GM18502 (cell line): Measurements from ENCODE around the gene TOLLIP.
"Not testable (repeated sequence)": the region's sequence is repeated elsewhere in the genome, so short reads cannot be mapped to it uniquely, and the experiment has no call there.

Experiments used
- ATAC-seq: cut with Tn5 transposase; IDR thresholded peaks from one replicate; pipeline ENCODE4 v1.9.1; 2021; ENCODE audit warnings: mild to moderate bottlenecking; ENCODE audit not compliant: unreplicated experiment, poor library complexity

Gene TOLLIP

DNA sequence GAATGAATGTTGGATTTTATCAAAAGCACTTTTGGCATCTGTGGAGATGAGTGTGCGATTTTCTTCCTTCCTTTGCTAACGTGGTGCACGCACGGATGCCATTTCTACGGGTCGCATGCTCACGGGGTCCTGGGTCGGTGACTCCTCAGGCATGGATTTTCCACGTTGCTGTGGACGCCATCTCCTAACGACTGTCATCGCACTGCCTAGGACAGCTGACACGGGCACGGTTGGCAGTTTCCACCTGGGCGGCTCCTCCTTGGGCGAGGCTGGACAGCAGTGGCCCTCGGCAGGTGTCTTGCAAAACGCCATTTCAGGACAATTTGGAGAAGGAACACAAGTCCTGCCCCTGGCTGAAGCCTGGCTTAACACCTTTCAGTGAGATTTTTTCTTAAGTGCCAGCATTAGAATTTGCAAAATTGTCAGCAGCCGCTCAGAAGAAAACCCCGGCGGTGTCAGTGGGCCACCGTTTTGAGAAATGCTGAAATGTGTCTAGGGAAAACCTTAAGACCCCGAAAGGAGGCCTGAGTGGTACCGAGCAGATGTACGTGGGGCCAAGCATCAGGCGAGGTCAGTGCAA lies 34.7 kb upstream of the TOLLIP start:
- ATAC-seq = no peak

DNA sequence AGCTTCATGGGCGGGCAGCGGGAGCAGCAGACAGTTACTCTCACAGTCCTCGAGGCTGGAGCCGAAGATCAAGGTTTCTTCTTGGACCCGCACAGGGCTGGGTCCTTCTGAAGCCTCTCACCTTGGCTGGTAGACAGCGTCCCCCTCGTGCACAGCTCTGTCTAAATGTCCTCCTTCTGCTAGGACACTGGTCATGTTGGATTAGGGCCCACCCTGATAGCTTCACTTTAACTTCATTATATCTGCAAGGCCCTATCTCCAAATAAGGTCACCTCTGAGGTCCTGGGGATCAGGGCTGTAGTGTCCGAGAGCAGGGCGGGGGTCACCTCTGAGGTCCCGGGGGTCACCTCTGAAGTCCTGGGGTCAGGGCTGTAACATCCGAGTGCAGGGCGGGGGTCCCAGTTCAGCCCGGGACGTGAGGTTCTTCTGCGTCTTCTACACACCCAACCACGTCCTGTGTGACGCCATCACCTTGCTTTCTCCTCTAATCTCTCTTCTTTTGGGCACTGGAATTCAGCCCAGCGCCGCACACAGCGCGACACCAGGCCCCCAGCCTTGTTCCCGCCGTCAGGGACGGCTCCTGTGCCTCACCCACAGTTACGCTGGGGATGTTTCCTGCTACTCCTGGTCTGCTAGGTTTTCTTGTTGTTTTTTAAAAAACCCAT lies 34.1 kb upstream of the TOLLIP start:
- ATAC-seq = no peak

DNA sequence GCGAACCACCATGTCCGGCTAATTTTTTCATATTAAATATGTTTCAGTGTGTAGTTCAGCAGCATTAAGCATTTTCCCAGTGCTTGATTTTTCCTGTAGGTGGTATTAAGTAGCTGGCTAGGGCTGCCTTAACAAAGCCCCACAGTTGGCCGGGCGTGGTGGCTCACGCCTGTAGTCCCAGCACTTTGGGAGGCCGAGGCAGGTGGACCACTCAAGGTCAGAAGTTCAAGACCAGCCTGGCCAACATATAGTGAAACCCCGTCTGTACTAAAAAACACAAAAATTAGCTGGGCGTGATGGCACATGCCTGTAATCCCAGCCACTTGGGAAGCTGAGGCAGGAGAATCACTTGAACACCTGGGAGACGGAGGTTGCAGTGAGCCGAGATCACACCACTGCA lies 33.5 kb upstream of the TOLLIP start:
- no peak for ATAC-seq

DNA sequence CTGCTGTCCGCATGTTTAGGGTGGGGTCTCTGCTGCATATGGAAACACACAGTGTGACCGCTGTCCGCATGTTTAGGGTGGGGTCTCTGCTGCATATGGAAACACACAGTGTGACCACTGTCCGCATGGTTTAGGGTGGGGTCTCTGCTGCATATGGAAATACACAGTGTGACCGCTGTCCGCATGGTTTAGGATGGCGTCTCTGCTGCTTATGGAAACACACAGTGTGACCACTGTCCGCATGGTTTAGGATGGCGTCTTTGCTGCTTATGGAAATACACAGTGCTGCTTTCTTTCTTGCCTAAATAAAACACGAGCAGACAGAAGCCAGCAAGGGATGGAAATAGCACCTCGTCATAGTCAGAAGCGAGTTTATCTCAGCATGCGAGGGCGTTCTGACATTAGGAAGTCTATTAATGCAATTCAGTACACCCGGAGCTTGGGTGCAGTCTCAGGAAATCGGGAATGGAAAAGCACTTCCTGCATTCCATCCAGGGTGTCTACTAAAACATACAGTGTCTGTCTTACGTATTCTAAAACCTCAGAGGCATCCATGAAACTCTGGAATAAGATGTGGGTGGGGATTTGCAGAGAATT lies 32.6 kb upstream of the TOLLIP start:
- no peak for ATAC-seq

DNA sequence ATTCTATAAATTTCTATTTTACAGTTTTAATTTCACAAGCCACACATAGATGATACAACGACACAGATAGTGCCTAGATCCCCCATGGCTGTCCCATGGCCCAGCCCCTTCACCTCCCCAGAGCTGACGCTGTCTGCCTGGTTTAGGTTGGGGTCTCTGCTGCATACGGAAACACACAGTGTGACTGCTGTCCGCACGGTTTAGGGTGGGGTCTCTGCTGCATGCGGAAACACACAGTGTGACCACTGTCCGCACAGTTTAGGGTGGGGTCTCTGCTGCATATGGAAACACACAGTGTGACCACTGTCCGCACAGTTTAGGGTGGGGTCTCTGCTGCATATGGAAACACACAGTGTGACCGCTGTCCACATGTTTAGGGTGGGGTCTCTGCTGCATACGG lies 31.8 kb upstream of the TOLLIP start:
- ATAC-seq = not testable (repeated sequence)

DNA sequence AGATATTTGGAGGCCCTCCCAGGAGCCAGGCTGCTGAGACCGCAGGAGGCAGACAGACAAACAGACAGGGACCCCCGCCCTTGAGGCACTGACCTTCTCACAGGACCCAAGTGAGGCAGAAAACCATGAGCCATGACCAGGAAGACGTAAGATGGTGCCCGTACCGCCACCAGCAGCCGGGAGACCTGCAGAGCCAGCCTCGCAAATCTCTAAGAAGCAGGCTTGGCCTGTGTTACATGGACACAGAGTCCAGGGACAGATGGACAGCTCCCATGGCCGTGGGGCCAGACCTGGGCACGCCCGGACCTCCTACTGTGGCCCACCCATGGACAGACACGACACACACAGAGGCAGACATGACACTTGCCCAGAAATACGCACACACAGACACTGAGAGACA lies 30.7 kb upstream of the TOLLIP start:
- no peak for ATAC-seq

DNA sequence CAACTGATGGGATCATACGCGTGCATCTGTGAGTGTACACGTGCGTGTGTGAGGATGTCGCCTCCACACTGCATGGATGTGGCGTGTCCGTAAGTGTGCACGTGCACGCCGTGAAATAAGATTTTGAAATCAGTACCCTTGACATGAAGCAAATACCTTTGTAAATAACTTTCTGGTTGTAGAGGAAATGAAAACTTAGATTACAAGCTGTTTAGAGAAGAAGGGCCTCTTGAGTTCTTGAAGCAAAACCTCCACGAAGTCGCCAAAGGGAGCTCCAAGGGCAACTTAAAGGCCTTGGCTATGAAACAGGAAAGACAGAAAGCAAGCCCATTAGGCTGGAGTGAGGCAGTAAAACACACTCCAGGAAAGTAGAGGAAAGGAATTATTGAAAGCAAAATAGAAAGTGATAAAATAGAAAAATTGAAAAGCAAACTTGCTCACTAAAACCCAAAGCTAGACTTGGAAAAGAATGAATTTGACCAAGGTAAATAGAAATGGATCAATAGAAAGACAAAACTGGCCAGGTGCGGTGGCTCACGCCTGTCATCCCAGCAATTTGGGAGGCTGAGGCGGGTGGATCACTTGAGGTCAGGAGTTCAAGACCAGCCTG lies 29.7 kb upstream of the TOLLIP start:
- no peak for ATAC-seq

DNA sequence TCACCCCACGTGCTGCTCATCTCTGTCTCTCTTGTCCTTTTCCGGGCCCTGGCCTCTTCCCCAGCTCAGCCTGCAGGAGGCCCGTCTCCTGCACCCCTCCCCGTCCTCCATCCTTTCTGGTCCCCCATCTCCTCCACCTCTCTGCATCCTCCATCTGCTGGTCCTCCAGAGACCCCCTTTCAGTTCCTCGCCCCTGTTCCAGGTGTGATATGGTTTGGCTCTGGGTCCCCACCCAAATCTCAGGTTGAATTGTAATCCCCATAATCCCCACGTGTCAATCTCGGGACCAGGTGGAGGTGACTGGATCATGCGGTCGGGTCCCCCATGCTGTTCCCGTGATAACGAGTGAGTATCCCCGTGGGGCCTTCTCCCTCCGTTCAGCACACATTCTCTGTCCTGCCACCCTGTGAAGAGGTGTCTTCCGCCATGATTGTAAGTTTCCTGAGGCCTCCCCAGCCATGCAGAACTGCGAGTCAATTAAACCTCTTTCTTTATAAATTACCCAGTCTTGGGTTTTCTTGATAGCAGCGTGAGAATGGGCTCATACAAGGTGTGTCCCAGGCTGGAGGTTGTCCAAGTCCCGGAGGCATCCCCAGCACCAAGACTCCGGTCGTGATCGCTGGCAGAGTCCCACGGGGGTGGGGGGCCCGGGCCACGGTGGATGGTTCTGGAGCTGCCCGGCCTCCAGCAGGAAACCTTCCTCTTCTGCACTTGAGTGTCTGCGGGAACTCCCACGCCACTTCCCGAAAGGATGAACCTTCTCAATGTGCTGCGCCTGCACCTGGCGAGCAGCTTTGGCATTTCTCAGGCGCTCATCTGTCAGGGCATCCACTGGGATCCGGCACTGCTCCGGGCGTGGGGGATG lies 29.0 kb upstream of the TOLLIP start:
- no peak for ATAC-seq

DNA sequence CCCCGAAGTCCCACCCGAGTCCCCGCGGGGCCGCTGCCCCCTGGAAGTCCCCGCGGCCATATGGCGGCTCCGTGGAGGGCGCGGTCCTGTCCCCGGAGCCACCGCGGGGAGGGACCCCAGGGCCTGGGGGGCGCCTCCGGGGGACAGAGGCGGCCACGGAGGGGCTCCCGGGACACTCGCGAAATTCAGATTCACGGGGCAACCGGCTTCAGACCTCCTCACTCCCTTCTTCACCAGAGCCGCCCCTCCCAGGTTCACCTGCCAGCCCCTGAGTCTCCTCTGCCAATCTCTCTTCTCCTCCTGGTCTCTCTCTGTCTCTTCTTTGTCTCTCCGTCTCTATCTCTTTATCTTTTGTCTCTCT lies 28.2 kb upstream of the TOLLIP start:
- ATAC-seq = no peak

DNA sequence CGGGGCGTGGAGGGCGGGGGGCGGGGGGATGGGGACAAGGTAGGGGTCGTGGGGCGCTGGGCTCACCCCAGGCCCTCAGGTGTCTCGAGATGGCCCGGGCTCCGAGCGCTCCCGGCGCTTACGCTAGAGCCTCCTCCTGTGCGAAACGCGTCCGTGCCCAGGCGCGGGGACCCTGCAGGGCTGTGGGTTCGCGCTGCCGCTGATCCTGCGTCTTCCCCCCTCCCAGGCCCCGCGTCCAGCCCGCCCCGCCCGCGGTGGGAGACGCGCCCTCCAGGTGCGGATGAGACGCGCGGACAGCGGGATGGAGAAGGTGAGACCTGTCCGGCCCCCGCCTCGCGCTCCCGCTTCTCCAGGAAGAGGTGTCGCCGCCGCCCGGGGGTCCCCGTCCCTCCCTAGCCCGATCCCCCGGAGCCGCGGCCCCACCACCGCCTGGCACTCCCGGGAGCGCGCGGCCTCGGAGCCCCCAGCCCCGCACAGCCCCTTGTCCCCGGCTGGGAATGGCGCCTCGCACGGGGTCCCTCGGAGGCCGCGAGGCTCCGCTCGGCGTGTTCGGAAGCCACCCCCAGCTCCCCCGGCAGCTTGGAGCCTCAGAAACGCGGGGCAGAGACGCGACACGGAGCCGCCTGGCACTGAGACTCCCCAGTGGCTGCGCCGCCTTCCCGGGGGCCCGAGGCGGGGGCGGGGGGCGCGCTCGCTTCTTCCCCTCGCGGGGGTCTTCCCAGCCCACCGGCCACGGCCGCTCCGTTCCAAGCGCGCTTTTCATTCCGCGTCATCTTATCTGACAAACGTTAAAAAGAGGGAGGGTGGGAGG lies 27.6 kb upstream of the TOLLIP start:
- ATAC-seq = no peak

DNA sequence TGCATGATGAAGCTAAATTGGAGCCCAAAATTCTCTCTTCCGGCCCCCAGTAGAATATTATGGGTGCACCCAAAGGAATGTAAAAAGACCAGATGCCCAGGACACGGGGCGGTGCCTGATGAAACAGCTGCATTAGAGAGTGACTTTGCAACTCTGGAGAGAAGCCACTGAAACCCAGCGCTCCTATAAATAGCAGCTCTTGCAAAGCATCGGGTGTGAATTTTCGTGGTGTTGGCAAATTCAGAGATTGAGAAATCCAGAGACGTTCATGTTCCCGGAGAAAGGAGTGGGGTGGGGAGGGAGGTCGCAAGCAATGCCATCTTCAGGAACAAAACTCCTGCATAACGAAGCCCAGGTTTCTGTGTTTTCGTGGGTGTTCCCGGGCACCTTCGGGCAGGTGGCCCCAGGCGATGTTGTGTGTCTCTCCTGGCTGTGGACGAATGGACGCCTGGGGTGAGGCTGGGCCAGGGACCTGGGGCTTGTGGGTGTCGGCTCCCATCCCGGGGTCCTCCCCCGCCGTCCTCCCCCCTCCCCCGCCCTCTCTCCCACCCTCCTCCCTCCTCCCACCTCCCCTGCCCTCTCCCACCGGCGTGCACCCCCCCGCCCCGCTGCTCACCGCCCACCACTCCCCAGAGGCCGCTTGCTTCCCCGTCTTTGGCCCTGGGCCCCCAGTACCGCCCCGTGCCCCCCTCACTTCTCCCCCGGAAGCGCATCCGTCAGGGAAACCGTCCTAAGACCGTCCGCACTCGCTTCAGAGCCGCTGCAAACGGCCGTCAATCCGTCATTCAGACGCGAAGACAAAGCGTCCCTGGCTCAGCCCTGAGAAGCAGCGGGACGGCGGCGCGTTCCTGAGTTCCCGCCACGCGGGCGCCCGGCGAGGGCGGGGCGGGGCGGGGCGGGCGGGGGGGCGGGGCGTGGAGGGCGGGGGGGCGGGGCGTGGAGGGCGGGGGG lies 26.7 kb upstream of the TOLLIP start:
- ATAC-seq = no peak

DNA sequence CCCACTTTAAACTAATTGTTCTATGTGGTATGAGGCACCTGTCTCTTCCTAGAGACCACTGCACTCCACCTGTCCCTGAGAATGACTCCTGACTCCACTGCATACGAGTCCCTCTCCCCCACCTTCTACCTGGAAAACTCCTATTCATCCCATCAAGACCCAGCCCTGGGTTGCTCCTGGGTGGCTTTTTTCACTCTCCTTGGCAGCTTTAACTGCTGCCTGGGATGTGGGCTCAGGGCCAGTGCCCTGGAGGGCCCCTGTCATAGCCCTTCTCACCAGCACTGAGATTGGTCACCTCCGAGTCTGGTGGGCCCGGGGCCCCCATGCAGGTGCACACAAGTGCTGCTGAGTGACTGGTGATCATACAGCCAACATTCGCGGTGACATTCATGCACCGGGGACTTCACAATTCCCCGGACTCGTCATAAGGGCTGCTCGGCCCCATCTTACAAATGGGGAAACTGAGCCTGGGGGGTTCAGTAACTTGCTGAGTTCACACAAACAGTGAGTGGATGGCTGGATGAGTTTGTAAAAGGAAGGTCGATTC lies 25.9 kb upstream of the TOLLIP start:
- ATAC-seq = no peak

DNA sequence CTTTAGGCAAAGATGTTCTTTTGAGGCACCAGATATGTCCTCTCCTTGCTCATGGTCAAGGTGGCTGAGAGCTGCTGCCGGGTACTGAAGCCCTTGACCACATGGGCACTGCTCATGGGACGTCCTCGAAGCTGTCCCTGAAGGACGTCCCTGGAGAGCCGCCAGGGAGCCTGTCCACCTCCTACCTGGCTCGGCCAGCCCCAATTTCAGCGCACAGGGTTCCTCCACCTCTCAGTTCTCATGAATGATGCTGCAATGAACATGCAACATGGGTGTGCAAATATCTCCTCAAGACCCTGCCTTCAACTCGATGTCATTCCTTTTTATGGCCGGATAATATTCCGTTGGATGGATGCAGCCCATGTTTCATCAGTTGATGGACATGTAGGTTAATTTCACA lies 24.4 kb upstream of the TOLLIP start:
- no peak for ATAC-seq

DNA sequence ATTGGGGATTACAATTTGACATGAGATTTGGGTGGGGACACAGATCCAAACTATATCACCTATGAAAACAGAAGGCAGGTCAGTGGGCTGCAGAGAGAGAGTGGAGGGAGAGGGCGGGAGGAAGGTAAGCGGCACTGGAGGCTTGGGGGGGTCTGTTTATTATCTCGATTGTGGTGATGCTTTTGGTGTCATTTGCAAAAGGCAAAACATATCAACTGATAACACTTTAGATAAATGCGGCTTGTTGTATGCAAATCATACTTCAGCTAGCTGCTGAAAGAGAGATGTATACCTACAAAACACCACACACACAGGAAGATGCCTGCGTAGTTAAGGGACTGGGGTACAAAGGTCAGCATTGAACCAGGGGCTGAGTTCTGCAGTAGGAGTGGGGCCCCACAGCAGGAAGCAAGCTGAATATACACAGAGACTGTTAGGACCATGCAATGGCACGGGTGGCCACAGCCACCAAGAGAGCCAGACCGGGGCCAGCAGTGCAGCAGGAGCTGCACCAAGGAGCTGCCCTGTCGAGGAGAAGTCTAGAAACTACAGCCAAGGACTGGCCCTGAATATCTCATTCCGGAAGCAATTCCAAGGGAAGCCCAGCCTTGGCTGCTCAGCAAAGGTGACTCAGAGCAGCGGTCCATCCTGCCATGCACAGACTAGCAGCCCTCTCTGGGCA lies 23.8 kb upstream of the TOLLIP start:
- ATAC-seq = no peak

DNA sequence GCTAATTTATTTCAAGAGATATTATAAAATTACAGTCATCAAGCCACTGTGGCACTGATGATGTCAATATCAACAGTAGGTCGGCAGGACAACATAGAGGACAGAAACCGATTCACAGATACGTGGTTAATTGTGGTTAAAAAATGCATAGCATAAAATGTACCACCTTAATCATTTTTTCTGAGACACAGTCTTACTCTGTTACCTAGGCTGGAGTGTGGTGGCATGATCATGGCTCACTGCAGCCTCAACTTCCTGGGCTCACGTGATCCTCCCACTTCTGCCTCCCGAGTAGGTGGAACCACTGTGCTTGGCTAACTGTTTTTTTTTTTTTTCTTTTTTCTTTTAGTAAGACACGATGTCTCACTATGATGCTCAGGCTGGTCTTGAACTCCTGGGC lies 21.0 kb upstream of the TOLLIP start:
- no peak for ATAC-seq

DNA sequence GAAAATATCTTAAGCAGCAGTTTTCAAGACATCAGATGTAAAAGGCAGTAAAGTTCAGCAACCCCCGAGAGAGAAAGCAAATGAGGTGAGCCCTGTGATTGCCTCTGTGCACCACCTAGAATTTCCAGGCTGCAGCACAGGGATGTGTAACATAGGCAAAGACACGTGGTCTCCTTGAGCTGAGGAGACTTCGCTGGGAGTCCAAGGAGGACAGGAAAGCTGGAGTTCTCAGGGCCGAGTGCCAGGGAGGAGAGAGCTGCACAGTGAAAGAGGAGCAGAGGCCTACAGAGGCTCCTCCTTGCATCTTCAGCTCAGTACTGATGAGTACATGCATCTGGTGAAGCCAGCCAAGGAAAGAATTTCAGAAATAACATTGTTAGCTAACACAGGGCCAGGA lies 17.6 kb upstream of the TOLLIP start:
- ATAC-seq = no peak

DNA sequence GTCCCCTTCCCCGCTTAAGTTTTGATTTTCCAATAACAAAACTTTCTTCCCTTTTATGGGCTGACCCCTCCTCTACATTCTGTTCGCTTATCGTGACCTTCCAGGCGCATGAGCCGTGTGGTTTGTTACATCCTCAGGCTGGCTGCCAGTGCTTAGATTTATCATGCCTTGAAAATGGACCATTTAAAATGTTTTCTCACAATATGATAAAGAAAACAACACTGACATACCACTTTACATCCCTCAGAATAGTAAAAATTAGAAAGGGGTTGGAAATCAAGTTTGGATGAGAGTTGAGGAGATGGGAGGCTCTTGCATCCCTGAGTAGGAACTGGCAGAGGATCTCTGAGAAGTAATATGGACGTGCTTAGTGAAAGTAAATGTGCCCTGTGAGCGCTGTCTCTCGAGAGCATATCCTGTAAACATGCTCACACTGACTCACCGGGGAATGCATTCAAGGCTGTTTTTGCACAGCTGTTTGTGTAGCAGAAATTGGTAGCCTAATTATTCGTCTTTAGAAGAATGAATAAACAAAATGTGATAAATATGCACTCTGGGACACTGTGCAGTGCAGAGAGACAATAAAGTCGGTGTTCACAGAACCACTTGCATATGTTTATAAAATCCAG lies 17.1 kb upstream of the TOLLIP start:
- ATAC-seq = no peak

DNA sequence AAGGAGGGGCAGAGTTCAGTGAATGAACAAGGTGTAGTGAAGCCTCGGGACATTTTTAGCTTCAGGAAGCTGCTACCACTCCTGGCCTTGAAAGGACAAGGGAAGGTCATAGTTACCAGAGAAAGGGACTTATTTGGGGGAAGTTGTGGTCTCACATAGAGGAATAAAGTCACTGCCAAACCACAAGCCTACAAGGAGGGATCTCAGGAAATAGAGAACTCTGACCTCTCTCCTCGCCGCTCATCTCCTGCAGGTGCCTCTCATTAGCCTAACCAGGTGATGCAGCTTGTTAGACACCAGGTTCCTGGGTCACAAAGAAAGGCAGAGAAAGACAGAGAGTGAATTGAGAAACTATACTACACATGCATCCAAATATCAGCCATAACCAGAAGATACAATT lies 14.3 kb upstream of the TOLLIP start:
- no peak for ATAC-seq
